ENCODE data around the gene GNG7. TPM values are rescaled to one million over a fixed set of nuclear protein-coding genes. Genes with fewer than 3 reads are reported as not detected.

Gene GNG7
- polyA plus RNA-seq, 1 experiment: 0.57 TPM

GRCh38 chr19:2666344-2666994 lies 36.0 kb downstream of the GNG7 start:
- Histone ChIP-seq H3K4me3 (ENCODE audit: low read depth, low read length) (no peak overlapping the region), H3K27me3 (ENCODE audit: control insufficient read depth, insufficient read depth, low read length) (peaks cover 5% of the 10 kb centered on the region), H3K27ac (ENCODE audit: low read depth, low read length) (no peak overlapping the region), H3K9me3 (ENCODE audit: control insufficient read depth, insufficient read depth, low read length) (peaks cover 5% of the 10 kb centered on the region)
- no peak for DNase-seq (ENCODE audit: low read depth, low spot score)
- TF ChIP-seq, protein P1, sequence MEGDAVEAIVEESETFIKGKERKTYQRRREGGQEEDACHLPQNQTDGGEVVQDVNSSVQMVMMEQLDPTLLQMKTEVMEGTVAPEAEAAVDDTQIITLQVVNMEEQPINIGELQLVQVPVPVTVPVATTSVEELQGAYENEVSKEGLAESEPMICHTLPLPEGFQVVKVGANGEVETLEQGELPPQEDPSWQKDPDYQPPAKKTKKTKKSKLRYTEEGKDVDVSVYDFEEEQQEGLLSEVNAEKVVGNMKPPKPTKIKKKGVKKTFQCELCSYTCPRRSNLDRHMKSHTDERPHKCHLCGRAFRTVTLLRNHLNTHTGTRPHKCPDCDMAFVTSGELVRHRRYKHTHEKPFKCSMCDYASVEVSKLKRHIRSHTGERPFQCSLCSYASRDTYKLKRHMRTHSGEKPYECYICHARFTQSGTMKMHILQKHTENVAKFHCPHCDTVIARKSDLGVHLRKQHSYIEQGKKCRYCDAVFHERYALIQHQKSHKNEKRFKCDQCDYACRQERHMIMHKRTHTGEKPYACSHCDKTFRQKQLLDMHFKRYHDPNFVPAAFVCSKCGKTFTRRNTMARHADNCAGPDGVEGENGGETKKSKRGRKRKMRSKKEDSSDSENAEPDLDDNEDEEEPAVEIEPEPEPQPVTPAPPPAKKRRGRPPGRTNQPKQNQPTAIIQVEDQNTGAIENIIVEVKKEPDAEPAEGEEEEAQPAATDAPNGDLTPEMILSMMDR (IDR thresholded peaks at IDR 0.05; ENCODE audit: low read depth, low read length): no peak
- POLR2A ChIA-PET: no interaction called here
- CTCF ChIA-PET: no interaction called here

DNA sequence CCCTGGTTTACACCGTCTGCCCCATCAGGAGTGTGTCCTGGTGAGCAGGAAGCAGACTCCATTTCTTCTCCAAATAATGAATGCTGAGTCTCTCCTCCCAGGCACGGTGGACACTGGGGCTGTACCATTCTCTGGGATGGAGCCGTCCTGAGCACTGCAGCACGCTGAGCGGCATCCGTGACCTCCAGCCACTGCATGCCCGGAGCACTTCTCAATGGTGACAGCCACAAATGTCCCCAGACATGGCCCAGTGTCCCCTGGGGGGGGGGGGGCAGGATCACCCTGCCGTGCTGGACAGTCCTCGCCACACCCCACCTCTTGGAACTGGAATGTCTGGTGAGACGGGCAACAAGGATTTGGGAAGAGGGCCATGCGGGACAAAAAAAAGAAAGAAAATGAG lies 37.4 kb downstream of the GNG7 start:
- peaks cover 9% of the 10 kb centered on the region for H3K27me3 ChIP-seq (ENCODE audit: control insufficient read depth, insufficient read depth, low read length)
- TF ChIP-seq, protein P1 (IDR thresholded peaks at IDR 0.05; ENCODE audit: low read depth, low read length): no peak
- no peak overlapping the region for H3K4me3 ChIP-seq (ENCODE audit: low read depth, low read length)
- peaks cover 7% of the 10 kb centered on the region for H3K9me3 ChIP-seq (ENCODE audit: control insufficient read depth, insufficient read depth, low read length)
- POLR2A ChIA-PET: interaction anchor here (0.6 kb wide), 1 partner anchor 189 kb away, joined by 3 read pairs; the partner anchor contains the start of gene GADD45B
- CTCF ChIA-PET: no interaction called here
- no peak overlapping the region for H3K27ac ChIP-seq (ENCODE audit: low read depth, low read length)
- no peak for DNase-seq (ENCODE audit: low read depth, low spot score)

DNA sequence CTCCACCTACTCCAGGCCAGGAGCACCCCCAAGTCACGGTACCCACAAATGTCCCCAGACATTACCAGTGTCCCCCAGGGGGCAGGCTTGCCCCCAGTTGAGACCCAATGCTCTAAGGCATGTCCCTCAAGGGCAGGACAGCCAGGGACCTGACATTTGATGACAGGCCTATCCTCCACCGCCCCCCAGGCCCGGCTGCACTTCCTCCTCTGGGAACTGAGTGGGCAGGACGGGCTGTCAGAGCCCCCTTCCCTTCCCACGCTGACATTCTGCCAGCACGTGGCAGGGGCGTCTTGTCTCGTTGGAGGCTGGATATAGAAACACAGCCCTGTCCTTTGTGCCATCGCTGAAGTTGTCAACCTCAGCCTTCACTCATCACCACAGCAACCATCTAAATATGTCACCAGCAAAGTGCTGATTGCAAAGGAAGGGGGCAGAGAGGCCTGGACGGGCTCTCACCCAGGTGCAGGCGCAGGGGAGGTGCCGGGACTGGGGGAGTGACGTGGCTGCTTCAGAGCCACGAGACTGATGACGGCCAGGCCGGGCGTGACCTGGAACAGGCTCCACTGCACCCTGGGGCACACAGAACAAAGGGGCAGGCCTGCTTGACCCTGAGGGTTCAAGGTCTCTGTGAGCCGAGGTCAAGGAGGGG lies 38.4 kb downstream of the GNG7 start:
- ChIA-PET POLR2A (no interaction called here), CTCF (no interaction called here)
- H3K4me3 ChIP-seq (ENCODE audit: low read depth, low read length): no peak overlapping the region
- no peak for DNase-seq (ENCODE audit: low read depth, low spot score)
- H3K27me3 ChIP-seq (ENCODE audit: control insufficient read depth, insufficient read depth, low read length): peaks cover 10% of the 10 kb centered on the region
- no peak overlapping the region for H3K27ac ChIP-seq (ENCODE audit: low read depth, low read length)
- H3K9me3 ChIP-seq (ENCODE audit: control insufficient read depth, insufficient read depth, low read length): peaks cover 7% of the 10 kb centered on the region
- TF ChIP-seq, protein P1 (IDR thresholded peaks at IDR 0.05; ENCODE audit: low read depth, low read length): no peak

DNA sequence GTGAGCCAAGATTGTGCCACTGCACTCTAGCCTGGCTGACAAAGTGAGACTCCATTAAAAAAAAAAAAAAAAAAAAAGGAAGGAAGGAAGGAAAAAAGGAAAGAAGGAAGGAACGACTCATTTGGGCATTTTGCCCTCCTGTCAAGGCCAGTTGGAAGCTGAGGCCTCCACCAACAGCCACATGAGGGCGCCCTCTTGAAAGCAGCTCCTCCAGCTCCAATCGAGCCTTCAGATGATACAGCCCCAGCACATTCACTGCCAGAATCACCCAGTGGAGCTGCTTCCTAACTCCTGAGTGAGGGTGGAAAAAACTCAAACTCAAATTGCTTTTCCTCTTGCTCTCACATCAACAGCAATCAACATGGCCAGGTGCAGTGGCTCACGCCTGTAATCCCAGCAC lies 40.9 kb downstream of the GNG7 start:
- Histone ChIP-seq H3K4me3 (ENCODE audit: low read depth, low read length) (no peak overlapping the region), H3K27ac (ENCODE audit: low read depth, low read length) (no peak overlapping the region), H3K9me3 (ENCODE audit: control insufficient read depth, insufficient read depth, low read length) (peaks cover 7% of the 10 kb centered on the region), H3K27me3 (ENCODE audit: control insufficient read depth, insufficient read depth, low read length) (peaks cover 7% of the 10 kb centered on the region)
- ChIA-PET POLR2A (no interaction called here), CTCF (interaction anchor here (0.6 to 1.6 kb wide), 3 partner anchors 13 to 88 kb away, joined by 3 read pairs; no protein-coding TSS in a partner anchor)
- TF ChIP-seq, protein P1 (IDR thresholded peaks at IDR 0.05; ENCODE audit: low read depth, low read length): no peak
- DNase-seq (ENCODE audit: low read depth, low spot score): no peak

DNA sequence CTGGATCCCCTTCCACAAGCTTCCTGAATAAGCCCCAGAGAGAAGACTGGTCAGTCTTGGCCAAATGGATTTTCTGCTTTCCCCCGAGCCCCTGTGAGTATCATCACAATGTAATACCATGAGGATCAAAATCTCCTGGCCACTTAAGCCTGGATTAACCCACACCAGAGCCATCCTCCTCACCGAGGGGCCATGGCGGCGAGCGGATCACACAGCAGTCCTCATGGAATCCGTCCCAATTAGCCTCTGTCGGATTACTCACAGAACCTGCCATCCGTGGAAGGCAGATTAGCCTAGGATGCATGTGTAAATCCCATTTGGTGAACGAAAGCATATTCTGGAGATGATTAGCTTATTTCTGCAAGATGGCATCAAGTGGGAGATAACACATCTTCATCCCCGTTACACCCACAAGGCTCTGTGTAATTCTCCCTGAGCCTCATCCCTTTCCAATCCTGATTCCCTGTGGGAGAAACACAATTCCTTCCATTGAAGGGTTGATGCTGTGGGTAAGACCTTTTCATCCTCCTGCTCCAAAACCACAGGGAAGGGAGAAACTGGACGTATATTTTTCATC lies 42.5 kb downstream of the GNG7 start:
- ChIA-PET CTCF (interaction anchor here (1.0 kb wide), 1 partner anchor 11 kb away, joined by 3 read pairs; no protein-coding TSS in a partner anchor), POLR2A (no interaction called here)
- DNase-seq (ENCODE audit: low read depth, low spot score): no peak
- TF ChIP-seq, protein P1 (IDR thresholded peaks at IDR 0.05; ENCODE audit: low read depth, low read length): no peak
- H3K27ac ChIP-seq (ENCODE audit: low read depth, low read length): no peak overlapping the region
- H3K9me3 ChIP-seq (ENCODE audit: control insufficient read depth, insufficient read depth, low read length): peaks cover 7% of the 10 kb centered on the region
- no peak overlapping the region for H3K4me3 ChIP-seq (ENCODE audit: low read depth, low read length)
- H3K27me3 ChIP-seq (ENCODE audit: control insufficient read depth, insufficient read depth, low read length): peaks cover 7% of the 10 kb centered on the region
